BLaER1 (cell line): ENCODE measurements around the gene KDR.

ENCODE experiments used
- H3K27ac ChIP-seq: shearing (Covaris generic); formaldehyde crosslinking; 2 replicates; pipeline ENCODE4 v1.8.1; 2022
- H3K27me3 ChIP-seq: shearing (Covaris generic); formaldehyde crosslinking; 2 replicates; pipeline ENCODE4 v1.8.1; 2022
- H3K36me3 ChIP-seq: shearing (Covaris generic); formaldehyde crosslinking; 2 replicates; pipeline ENCODE4 v1.8.1; 2022
- H3K4me1 ChIP-seq: shearing (Covaris generic); formaldehyde crosslinking; 2 replicates; pipeline ENCODE4 v1.8.1; 2022
- H3K4me2 ChIP-seq: shearing (Covaris generic); formaldehyde crosslinking; 2 replicates; pipeline ENCODE4 v1.8.1; 2022
- H3K4me3 ChIP-seq: shearing (Covaris generic); formaldehyde crosslinking; 2 replicates; pipeline ENCODE4 v1.8.1; 2022
- H3K9ac ChIP-seq: shearing (Covaris generic); formaldehyde crosslinking; 2 replicates; pipeline ENCODE4 v1.8.1; 2022
- H3K9me3 ChIP-seq: shearing (Covaris generic); formaldehyde crosslinking; 2 replicates; pipeline ENCODE4 v1.8.1; 2022
- H4K20me1 ChIP-seq: shearing (Covaris generic); formaldehyde crosslinking; 2 replicates; pipeline ENCODE4 v1.8.1; 2022
- Cebpa-rat ChIP-seq: shearing (Covaris generic); IDR thresholded peaks from 2 replicates; pipeline ENCODE4 v1.8.1; 2022

KDR gene

GRCh38 chr4:55069248-55069647 is 56.1 kb downstream of the KDR start:
- no peaks in the 10 kb centered on the region for H3K9me3 ChIP-seq
- TF ChIP-seq Cebpa-rat = no peak
- H3K27me3 ChIP-seq = no peaks in the 10 kb centered on the region
- H3K27ac ChIP-seq = no peak overlapping the region
- no peaks in the 10 kb centered on the region for H4K20me1 ChIP-seq
- H3K4me1 ChIP-seq = no peaks in the 10 kb centered on the region
- no peak overlapping the region for H3K9ac ChIP-seq
- no peak overlapping the region for H3K4me3 ChIP-seq
- H3K4me2 ChIP-seq = no peak overlapping the region
- no peaks in the 10 kb centered on the region for H3K36me3 ChIP-seq

DNA sequence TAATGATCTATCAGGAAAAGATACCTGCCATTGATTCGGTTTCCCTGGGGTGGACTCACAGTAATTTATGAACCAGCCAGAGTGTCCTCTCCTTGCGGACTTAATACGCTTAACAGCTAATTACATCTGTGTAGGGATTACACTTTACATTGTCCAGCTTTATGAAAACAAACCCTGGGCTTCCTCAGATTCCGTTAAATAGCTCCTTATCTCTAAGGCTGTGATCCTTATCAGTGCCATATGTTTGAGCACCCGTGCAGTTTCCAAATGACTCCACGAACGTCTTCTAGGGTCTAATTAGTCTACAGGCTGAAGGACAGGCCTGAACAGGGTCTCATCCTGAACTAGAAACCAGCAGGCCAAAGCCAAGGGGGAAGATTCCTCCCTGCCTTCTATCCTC is 56.9 kb downstream of the KDR start:
- H3K9me3 ChIP-seq = no peaks in the 10 kb centered on the region
- H4K20me1 ChIP-seq = no peaks in the 10 kb centered on the region
- H3K4me3 ChIP-seq = no peak overlapping the region
- H3K27me3 ChIP-seq = no peaks in the 10 kb centered on the region
- H3K4me2 ChIP-seq = no peak overlapping the region
- no peaks in the 10 kb centered on the region for H3K36me3 ChIP-seq
- H3K9ac ChIP-seq = no peak overlapping the region
- no peak overlapping the region for H3K27ac ChIP-seq
- TF ChIP-seq Cebpa-rat = no peak
- H3K4me1 ChIP-seq = no peaks in the 10 kb centered on the region

GRCh38 chr4:55066018-55066417 is 59.4 kb downstream of the KDR start:
- H3K27me3 ChIP-seq = no peaks in the 10 kb centered on the region
- H3K9me3 ChIP-seq = no peaks in the 10 kb centered on the region
- H3K4me1 ChIP-seq = no peaks in the 10 kb centered on the region
- no peak overlapping the region for H3K4me3 ChIP-seq
- no peaks in the 10 kb centered on the region for H3K36me3 ChIP-seq
- H3K4me2 ChIP-seq = no peak overlapping the region
- no peak for TF ChIP-seq Cebpa-rat
- H3K27ac ChIP-seq = no peak overlapping the region
- H3K9ac ChIP-seq = no peak overlapping the region
- no peaks in the 10 kb centered on the region for H4K20me1 ChIP-seq

- no peaks in the 10 kb centered on the region for H3K9me3 ChIP-seq
- no peaks in the 10 kb centered on the region for H3K36me3 ChIP-seq
- H3K27me3 ChIP-seq = no peaks in the 10 kb centered on the region
- no peak overlapping the region for H3K9ac ChIP-seq
- H3K4me1 ChIP-seq = no peaks in the 10 kb centered on the region
- no peak overlapping the region for H3K27ac ChIP-seq
- H3K4me3 ChIP-seq = no peak overlapping the region
- TF ChIP-seq Cebpa-rat = no peak
- H4K20me1 ChIP-seq = no peaks in the 10 kb centered on the region
- H3K4me2 ChIP-seq = no peak overlapping the region
Measured at GRCh38 chr4:55055529-55055928, 69.9 kb downstream of the KDR start.

- H3K27me3 ChIP-seq = no peaks in the 10 kb centered on the region
- H3K9ac ChIP-seq = no peak overlapping the region
- no peak overlapping the region for H3K4me2 ChIP-seq
- peaks cover 6% of the 10 kb centered on the region; the same call in 1 of the 2 replicates for H3K9me3 ChIP-seq
- H3K27ac ChIP-seq = no peak overlapping the region
- TF ChIP-seq Cebpa-rat = no peak
- no peaks in the 10 kb centered on the region for H3K4me1 ChIP-seq
- no peaks in the 10 kb centered on the region for H4K20me1 ChIP-seq
- H3K4me3 ChIP-seq = no peak overlapping the region
- H3K36me3 ChIP-seq = no peaks in the 10 kb centered on the region
Measured at GRCh38 chr4:55051532-55051931, 73.9 kb downstream of the KDR start.

GRCh38 chr4:55050418-55050950 is 74.9 kb downstream of the KDR start:
- H3K4me1 ChIP-seq = no peaks in the 10 kb centered on the region
- H3K27ac ChIP-seq = no peak overlapping the region
- no peak for TF ChIP-seq Cebpa-rat

DNA sequence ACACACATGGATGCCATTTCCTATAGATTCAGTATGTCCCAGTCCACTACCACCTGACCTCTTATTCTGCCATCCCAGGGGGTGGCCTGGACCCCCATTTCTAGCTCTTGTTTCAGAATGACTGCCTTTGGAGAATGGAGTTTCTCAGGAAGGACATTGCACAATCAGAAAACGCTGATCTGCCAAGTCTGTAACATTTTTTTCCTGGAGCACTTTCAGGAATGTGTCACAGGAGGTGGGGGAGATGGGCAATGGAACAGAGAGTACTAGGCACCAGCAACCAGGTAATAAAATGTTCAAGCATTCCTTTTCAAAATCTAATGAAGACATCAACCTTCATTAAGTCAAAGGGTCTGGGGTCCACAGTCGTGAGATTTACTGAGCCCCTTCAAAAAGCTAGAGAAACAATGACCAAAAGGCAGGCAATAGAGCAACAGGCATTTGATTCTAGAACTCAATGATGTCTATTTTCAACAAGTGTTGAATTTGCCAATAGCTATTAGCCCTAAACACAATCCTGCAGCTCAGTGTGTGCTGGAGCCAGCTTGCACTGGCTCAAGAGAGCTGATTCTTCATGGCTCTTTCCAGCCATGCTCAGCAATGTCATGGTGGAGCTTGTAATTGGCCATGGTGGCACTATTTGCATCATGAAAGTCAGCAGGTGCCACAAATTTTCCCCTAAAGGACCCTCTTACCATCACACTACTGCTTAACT is 87.1 kb downstream of the KDR start:
- no peak overlapping the region for H3K4me2 ChIP-seq
- H3K9me3 ChIP-seq = peaks cover 8% of the 10 kb centered on the region
- H3K4me1 ChIP-seq = no peaks in the 10 kb centered on the region
- H3K9ac ChIP-seq = no peak overlapping the region
- no peak overlapping the region for H3K27ac ChIP-seq
- no peaks in the 10 kb centered on the region for H4K20me1 ChIP-seq
- H3K27me3 ChIP-seq = no peaks in the 10 kb centered on the region
- H3K36me3 ChIP-seq = no peaks in the 10 kb centered on the region
- no peak overlapping the region for H3K4me3 ChIP-seq
- no peak for TF ChIP-seq Cebpa-rat

More at GRCh38 chr4:55050418-55050950, 74.9 kb downstream of the KDR start:
- H3K9me3 ChIP-seq = peaks cover 6% of the 10 kb centered on the region; the same call in 1 of the 2 replicates
- no peaks in the 10 kb centered on the region for H3K27me3 ChIP-seq
- no peaks in the 10 kb centered on the region for H4K20me1 ChIP-seq
- H3K4me2 ChIP-seq = no peak overlapping the region
- no peak overlapping the region for H3K4me3 ChIP-seq
- no peaks in the 10 kb centered on the region for H3K36me3 ChIP-seq
- no peak overlapping the region for H3K9ac ChIP-seq

- H3K36me3 ChIP-seq = no peaks in the 10 kb centered on the region
- H3K4me2 ChIP-seq = no peak overlapping the region
- no peaks in the 10 kb centered on the region for H4K20me1 ChIP-seq
- H3K9me3 ChIP-seq = peaks cover 8% of the 10 kb centered on the region
- no peak overlapping the region for H3K27ac ChIP-seq
- no peaks in the 10 kb centered on the region for H3K4me1 ChIP-seq
- no peak overlapping the region for H3K9ac ChIP-seq
- no peak overlapping the region for H3K4me3 ChIP-seq
- TF ChIP-seq Cebpa-rat = no peak
- H3K27me3 ChIP-seq = no peaks in the 10 kb centered on the region
Measured at GRCh38 chr4:55037728-55038127, 87.7 kb downstream of the KDR start.

DNA sequence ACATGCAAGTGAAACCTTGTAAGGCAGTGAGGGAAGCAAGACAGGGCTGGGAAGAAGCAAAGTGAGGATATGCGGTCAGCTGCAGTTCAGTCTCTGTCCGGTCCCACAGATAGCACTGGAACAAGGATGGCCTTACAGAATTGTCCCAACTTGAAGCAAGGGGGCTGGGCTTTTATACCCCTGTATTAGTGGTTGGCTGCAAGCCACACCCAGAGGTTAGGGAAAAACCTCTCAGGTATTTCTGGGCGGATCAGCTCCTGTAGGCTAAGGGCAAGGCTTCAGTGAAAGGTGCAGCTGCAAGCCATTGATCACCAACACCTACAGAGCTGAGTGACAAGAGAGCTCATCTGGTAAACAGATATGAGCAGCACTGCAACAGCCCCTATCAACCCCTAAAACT is 89.0 kb downstream of the KDR start:
- Histone ChIP-seq H3K9ac (no peak overlapping the region), H3K4me1 (no peaks in the 10 kb centered on the region), H3K27ac (no peak overlapping the region), H4K20me1 (no peaks in the 10 kb centered on the region), H3K4me2 (no peak overlapping the region), H3K36me3 (no peaks in the 10 kb centered on the region), H3K9me3 (peaks cover 3% of the 10 kb centered on the region), H3K27me3 (no peaks in the 10 kb centered on the region), H3K4me3 (no peak overlapping the region)
- TF ChIP-seq Cebpa-rat = no peak

DNA sequence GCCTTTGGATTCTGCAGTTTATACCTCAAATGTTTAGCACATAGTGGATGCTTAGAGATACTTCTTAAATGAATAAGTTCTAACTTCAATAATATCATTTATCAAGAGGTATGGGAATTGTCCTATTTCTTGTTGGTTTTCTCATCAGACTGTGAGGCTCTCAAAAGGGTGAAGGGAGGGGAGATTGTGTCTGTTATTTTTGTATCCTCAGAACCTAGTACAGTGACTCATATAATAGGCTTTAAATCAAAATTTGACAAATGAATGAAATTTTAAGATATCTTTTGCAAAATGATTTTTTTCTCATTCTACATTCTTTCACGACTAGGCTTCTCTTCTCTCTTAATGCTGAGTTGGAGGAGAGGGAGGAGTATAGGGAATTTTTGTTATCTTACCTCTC is 89.5 kb downstream of the KDR start:
- Histone ChIP-seq H3K9ac (no peak overlapping the region), H3K4me1 (no peaks in the 10 kb centered on the region), H3K27me3 (no peaks in the 10 kb centered on the region), H3K4me3 (no peak overlapping the region), H3K27ac (no peak overlapping the region), H3K4me2 (no peak overlapping the region), H3K9me3 (no peaks in the 10 kb centered on the region), H4K20me1 (no peaks in the 10 kb centered on the region), H3K36me3 (no peaks in the 10 kb centered on the region)
- no peak for TF ChIP-seq Cebpa-rat
